Naive thymus-derived CD4-positive, alpha-beta T cell (primary cell): ENCODE measurements around the gene ALKBH4. TPM values are rescaled to one million over a fixed set of nuclear protein-coding genes. Genes with fewer than 3 reads are reported as not detected.

Experiments used
- ATAC-seq: fragments of 150-1000 bp; cut with Tn5 transposase; 2 replicates; pipeline ENCODE4 v1.10.0; 2021; ENCODE audit warnings: mild to moderate bottlenecking, moderate library complexity
- CTCF ChIA-PET: fragments of 350-600 bp; sonication (Branson Sonifier 250); formaldehyde crosslinking; loops from one replicate; lab custom pipeline; 2021; ENCODE audit warnings: antibody characterized with exemption; lab: Charles Lee
- POLR2A ChIA-PET: fragments of 350-600 bp; sonication (Branson Sonifier 250); formaldehyde crosslinking; loops from one replicate; lab custom pipeline; 2021; ENCODE audit warnings: antibody characterized with exemption, inconsistent platforms; lab: Charles Lee
- DNase-seq, 9 donors: peaks; one replicate each; pipeline versions ENCODE4 v3.0.0 to v3.0.0-alpha.2; 2020 to 2022; ENCODE audit warnings: mixed read lengths in 1 of 9
- H3K27ac ChIP-seq: one replicate; pipeline ENCODE4 v1.7.0; 2013; ENCODE audit warnings: mild to moderate bottlenecking, low read depth, low read length, moderate library complexity
- H3K27me3 ChIP-seq, 2 donors: one replicate each; pipeline ENCODE4 v1.7.0; 2013; ENCODE audit warnings: low read length in 2 of 2, mild to moderate bottlenecking in 2 of 2, moderate library complexity in 2 of 2; ENCODE audit not compliant: control insufficient read depth in 2 of 2, insufficient read depth in 2 of 2
- H3K36me3 ChIP-seq, 3 experiments: 1 replicate in 2 of 3; 2 replicates in 1 of 3; pipeline ENCODE4 v1.7.0; 2013; ENCODE audit warnings: low read length in 3 of 3, mild to moderate bottlenecking in 3 of 3, moderate library complexity in 1 of 3; ENCODE audit not compliant: insufficient read depth in 3 of 3, control insufficient read depth in 2 of 3
- H3K4me1 ChIP-seq, 2 donors: one replicate each; pipeline ENCODE4 v1.7.0; 2013; ENCODE audit warnings: low read length in 2 of 2, mild to moderate bottlenecking in 2 of 2, moderate library complexity in 1 of 2; ENCODE audit not compliant: control insufficient read depth in 2 of 2, insufficient read depth in 2 of 2
- H3K4me3 ChIP-seq: 2 replicates; pipeline ENCODE4 v1.7.0; 2013; ENCODE audit warnings: mild to moderate bottlenecking, low read length
- H3K9me3 ChIP-seq, 3 experiments: 1 replicate in 2 of 3; 2 replicates in 1 of 3; pipeline ENCODE4 v1.7.0; 2013; ENCODE audit warnings: low read length in 3 of 3; ENCODE audit not compliant: control insufficient read depth in 2 of 3
- H3K27ac Mint-ChIP-seq, 9 donors: one replicate each; pipeline ENCODE4 v1.8.0; 2020 to 2022; ENCODE audit warnings: mixed read lengths in 9 of 9, mild to moderate bottlenecking in 8 of 9, moderate library complexity in 5 of 9, inconsistent platforms in 2 of 9
- H3K27me3 Mint-ChIP-seq, 5 donors: one replicate each; pipeline ENCODE4 v1.8.0; 2021 to 2022; ENCODE audit warnings: mixed read lengths in 5 of 5, mild to moderate bottlenecking in 1 of 5
- H3K36me3 Mint-ChIP-seq, 5 donors: one replicate each; pipeline ENCODE4 v1.8.0; 2020 to 2022; ENCODE audit warnings: mixed read lengths in 5 of 5, mild to moderate bottlenecking in 3 of 5, inconsistent platforms in 1 of 5
- H3K4me1 Mint-ChIP-seq, 7 donors: one replicate each; pipeline ENCODE4 v1.8.0; 2020 to 2022; ENCODE audit warnings: mixed read lengths in 7 of 7, mild to moderate bottlenecking in 3 of 7, inconsistent platforms in 1 of 7
- H3K4me3 Mint-ChIP-seq, 10 donors: one replicate each; pipeline ENCODE4 v1.8.0; 2020 to 2022; ENCODE audit warnings: mild to moderate bottlenecking in 10 of 10, mixed read lengths in 10 of 10, moderate library complexity in 6 of 10, inconsistent platforms in 2 of 10
- H3K9me3 Mint-ChIP-seq, 11 donors: one replicate each; pipeline ENCODE4 v1.8.0; 2020 to 2022; ENCODE audit warnings: mixed read lengths in 11 of 11, mild to moderate bottlenecking in 4 of 11, inconsistent platforms in 1 of 11, moderate library complexity in 1 of 11
- intact Hi-C, 2 donors: fragments of 100-400 bp; cut with micrococcal nuclease; formaldehyde crosslinking; loops; one replicate each; pipeline ENCODE4 v1.15.1; 2023
- polyA plus RNA-seq, 2 donors: library from polyadenylated mRNA; unstranded; fragments of 300-500 nt; fragmentation: Illumina TruSeq; gene quantifications; one replicate each; pipeline ENCODE4 v1.2.3, GENCODE V29; 2021
- total RNA-seq, 6 experiments: library from RNA in 5 of 6; stranded (reverse) in 5 of 6; gene quantifications; 1 replicate in 5 of 6; 2 replicates in 1 of 6; pipeline ENCODE4 v1.2.3 and lab custom pipeline; 2021 to 2026

The ALKBH4 gene
- total and polyA plus RNA-seq, 7 experiments from 2014 or later: 4.0 to 24.7 (median 11.7) TPM

DNA sequence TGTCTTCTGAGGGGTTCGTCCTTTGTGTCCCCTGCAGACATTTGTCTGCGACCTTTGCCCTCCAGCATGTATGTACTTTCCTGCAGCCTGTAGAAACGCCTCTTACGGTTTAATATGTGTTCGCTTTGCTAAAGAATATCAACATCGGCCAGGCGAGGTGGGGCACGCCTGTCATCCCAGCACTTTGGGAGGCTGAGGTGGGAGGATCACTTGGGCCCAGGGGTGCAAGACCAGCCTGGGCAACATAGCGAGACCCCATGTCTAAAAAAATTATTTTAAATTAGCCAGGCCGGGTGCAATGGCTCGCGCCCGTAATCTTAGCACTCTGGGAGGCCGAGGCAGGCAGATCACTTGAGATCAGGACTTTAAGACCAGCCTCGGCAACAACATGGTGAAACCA lies 15.5 kb downstream of the ALKBH4 start:
- Histone ChIP-seq H3K27ac (no peak overlapping the region), H3K27me3 (no peaks in the 10 kb centered on the region), H3K4me3 (no peak overlapping the region), H3K4me1 (no peaks in the 10 kb centered on the region), H3K36me3 (peaks cover 0 to 25% (median 0%) of the 10 kb centered on the region in 3 experiments), H3K9me3 (no peaks in the 10 kb centered on the region)
- no peak for ATAC-seq
- Mint-ChIP-seq H3K4me1 (peaks cover 0 to 5% (median 2%) of the 10 kb centered on the region in 7 donors), H3K27me3 (no peaks in the 10 kb centered on the region), H3K9me3 (no peaks in the 10 kb centered on the region), H3K27ac (peak overlapping the region in 1 of 9 donors; percentile 22), H3K4me3 (no peak overlapping the region), H3K36me3 (peaks cover 0 to 11% (median 0%) of the 10 kb centered on the region in 5 donors)
- CTCF ChIA-PET: interaction anchor here (0.6 to 5.3 kb wide), 9 partner anchors 34 to 1952 kb away, joined by 3 to 32 read pairs (median 5); no protein-coding TSS in a partner anchor
- DNase-seq: no peak
- intact Hi-C loops: no loop called here
- POLR2A ChIA-PET: interaction anchor here (0.7 to 1.7 kb wide), 4 partner anchors 9 to 40 kb away, joined by 3 to 10 read pairs (median 4); no protein-coding TSS in a partner anchor

GRCh38 chr7:102447311-102447710 lies 17.4 kb downstream of the ALKBH4 start:
- intact Hi-C loops: no loop called here
- H3K9me3 Mint-ChIP-seq: no peaks in the 10 kb centered on the region
- DNase-seq (no peak), ATAC-seq (no peak)
- no peaks in the 10 kb centered on the region for H3K27me3 Mint-ChIP-seq
- ChIA-PET CTCF (interaction anchor here (1.1 to 1.7 kb wide), 3 partner anchors 35 to 43 kb away, joined by 3 to 5 read pairs (median 4); no protein-coding TSS in a partner anchor), POLR2A (no interaction called here)
- no peaks in the 10 kb centered on the region for H3K27me3 ChIP-seq
- no peak overlapping the region for H3K27ac Mint-ChIP-seq
- H3K9me3 ChIP-seq: no peaks in the 10 kb centered on the region
- peaks cover 0 to 11% (median 0%) of the 10 kb centered on the region in 5 donors for H3K36me3 Mint-ChIP-seq
- peaks cover 0 to 25% (median 0%) of the 10 kb centered on the region in 3 experiments for H3K36me3 ChIP-seq
- peaks cover 0 to 10% (median 2%) of the 10 kb centered on the region in 7 donors for H3K4me1 Mint-ChIP-seq
- no peaks in the 10 kb centered on the region for H3K4me1 ChIP-seq
- no peak overlapping the region for H3K4me3 ChIP-seq
- no peak overlapping the region for H3K27ac ChIP-seq
- H3K4me3 Mint-ChIP-seq: no peak overlapping the region

GRCh38 chr7:102446387-102447156 lies 18.1 kb downstream of the ALKBH4 start:
- ChIA-PET CTCF (interaction anchor here (1.1 to 1.3 kb wide), 2 partner anchors 34 to 42 kb away, joined by 3 to 4 read pairs; no protein-coding TSS in a partner anchor), POLR2A (interaction anchor here (0.8 kb wide), 1 partner anchor 42 kb away, joined by 4 read pairs; no protein-coding TSS in a partner anchor)
- Mint-ChIP-seq H3K4me3 (no peak overlapping the region), H3K27me3 (no peaks in the 10 kb centered on the region), H3K36me3 (peaks cover 0 to 16% (median 0%) of the 10 kb centered on the region in 5 donors), H3K4me1 (peaks cover 0 to 10% (median 5%) of the 10 kb centered on the region in 7 donors), H3K9me3 (no peaks in the 10 kb centered on the region), H3K27ac (peak overlapping the region in 2 of 9 donors; percentile 50 to 64)
- Histone ChIP-seq H3K4me1 (no peaks in the 10 kb centered on the region), H3K27me3 (no peaks in the 10 kb centered on the region), H3K4me3 (no peak overlapping the region), H3K36me3 (peaks cover 0 to 30% (median 0%) of the 10 kb centered on the region in 3 experiments), H3K27ac (no peak overlapping the region), H3K9me3 (no peaks in the 10 kb centered on the region)
- ATAC-seq: no peak
- no peak for DNase-seq
- intact Hi-C loops: no loop called here

DNA sequence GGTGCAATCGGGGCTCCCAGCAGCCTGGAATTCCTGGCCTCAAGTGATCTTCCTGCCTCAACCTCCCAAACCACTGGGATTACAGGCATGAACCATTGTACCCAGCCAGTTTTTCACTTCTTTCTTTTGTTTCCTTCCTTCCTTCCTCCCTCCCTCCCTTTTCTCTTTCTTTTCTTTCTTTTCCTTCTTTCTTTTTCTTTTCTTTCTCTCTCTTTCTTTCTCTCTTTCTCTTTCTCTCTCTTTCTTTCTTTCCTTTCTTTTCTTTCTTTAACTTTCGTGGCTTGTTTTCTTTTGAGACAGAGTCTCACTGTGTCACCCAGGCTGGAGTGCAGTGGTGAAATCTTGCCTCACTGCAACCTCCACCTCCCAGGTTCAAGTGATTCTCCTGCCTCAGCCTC lies 19.0 kb downstream of the ALKBH4 start:
- Histone ChIP-seq H3K27ac (no peak overlapping the region), H3K4me3 (no peak overlapping the region), H3K27me3 (no peaks in the 10 kb centered on the region), H3K36me3 (peaks cover 0 to 33% (median 0%) of the 10 kb centered on the region in 3 experiments), H3K9me3 (no peaks in the 10 kb centered on the region), H3K4me1 (no peaks in the 10 kb centered on the region)
- Mint-ChIP-seq H3K27me3 (no peaks in the 10 kb centered on the region), H3K27ac (peak overlapping the region in 4 of 9 donors; percentile 2 to 64 (median 44)), H3K4me1 (peaks cover 0 to 10% (median 5%) of the 10 kb centered on the region in 7 donors), H3K9me3 (no peaks in the 10 kb centered on the region), H3K4me3 (no peak overlapping the region), H3K36me3 (peaks cover 0 to 17% (median 0%) of the 10 kb centered on the region in 5 donors)
- CTCF ChIA-PET: interaction anchor here (0.9 kb wide), 1 partner anchor 13 kb away, joined by 3 read pairs; no protein-coding TSS in a partner anchor
- DNase-seq: no peak
- POLR2A ChIA-PET: interaction anchor here (1.2 kb wide), 1 partner anchor 10 kb away, joined by 3 read pairs; no protein-coding TSS in a partner anchor
- intact Hi-C loops: no loop called here
- no peak for ATAC-seq

DNA sequence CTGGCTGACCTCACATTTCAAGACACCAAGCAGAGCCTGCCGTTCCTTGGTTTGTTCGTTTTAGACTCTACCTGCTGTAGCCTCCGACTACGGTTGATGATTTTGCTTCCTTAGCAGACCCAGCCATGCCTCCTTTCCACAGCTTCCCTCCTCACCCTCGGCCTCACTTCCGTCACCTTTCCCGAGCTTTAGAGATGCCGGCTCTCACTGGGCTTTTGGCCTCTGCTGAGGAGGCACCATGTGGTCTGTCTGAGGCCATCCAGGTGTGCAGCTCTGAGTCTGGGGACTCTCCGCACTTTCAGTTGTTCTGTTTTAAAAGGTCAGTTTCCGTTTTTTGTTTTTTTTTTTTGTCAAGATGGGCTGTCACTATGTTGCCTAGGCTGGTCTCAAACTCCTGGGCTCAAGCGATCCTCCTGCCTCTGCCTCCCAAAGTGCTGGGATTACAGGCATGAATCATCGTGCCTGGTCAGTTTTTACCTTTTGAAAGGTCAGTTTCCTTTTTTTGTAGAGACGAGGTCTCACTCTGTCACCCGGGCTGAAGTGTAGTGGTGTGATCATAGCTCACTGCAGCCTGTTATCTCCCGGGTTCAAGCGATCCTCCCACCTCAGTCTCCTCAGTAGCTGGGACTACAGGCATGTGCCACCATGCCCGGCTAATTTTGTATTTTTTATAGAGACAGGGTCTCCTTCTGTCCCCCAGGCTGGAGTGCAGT lies 19.5 kb downstream of the ALKBH4 start:
- DNase-seq (no peak), ATAC-seq (no peak)
- peaks cover 0 to 17% (median 0%) of the 10 kb centered on the region in 5 donors for H3K36me3 Mint-ChIP-seq
- ChIA-PET POLR2A (interaction anchor here (0.7 to 1.7 kb wide), 4 partner anchors 9 to 32 kb away, joined by 3 to 7 read pairs (median 4); no protein-coding TSS in a partner anchor), CTCF (interaction anchor here (0.9 kb wide), 1 partner anchor 13 kb away, joined by 3 read pairs; no protein-coding TSS in a partner anchor)
- H3K4me1 Mint-ChIP-seq: peaks cover 0 to 6% (median 2%) of the 10 kb centered on the region in 7 donors
- H3K36me3 ChIP-seq: peaks cover 0 to 39% (median 0%) of the 10 kb centered on the region in 3 experiments
- H3K9me3 ChIP-seq: no peaks in the 10 kb centered on the region
- peak overlapping the region in 3 of 9 donors; percentile 50 to 73 (median 72) for H3K27ac Mint-ChIP-seq
- H3K27me3 Mint-ChIP-seq: no peaks in the 10 kb centered on the region
- H3K4me3 Mint-ChIP-seq: no peak overlapping the region
- no peaks in the 10 kb centered on the region for H3K9me3 Mint-ChIP-seq
- H3K4me1 ChIP-seq: no peaks in the 10 kb centered on the region
- no peak overlapping the region for H3K27ac ChIP-seq
- intact Hi-C loops: no loop called here
- no peak overlapping the region for H3K4me3 ChIP-seq
- H3K27me3 ChIP-seq: no peaks in the 10 kb centered on the region
